ENCODE data around the gene AADACL4.

DNA sequence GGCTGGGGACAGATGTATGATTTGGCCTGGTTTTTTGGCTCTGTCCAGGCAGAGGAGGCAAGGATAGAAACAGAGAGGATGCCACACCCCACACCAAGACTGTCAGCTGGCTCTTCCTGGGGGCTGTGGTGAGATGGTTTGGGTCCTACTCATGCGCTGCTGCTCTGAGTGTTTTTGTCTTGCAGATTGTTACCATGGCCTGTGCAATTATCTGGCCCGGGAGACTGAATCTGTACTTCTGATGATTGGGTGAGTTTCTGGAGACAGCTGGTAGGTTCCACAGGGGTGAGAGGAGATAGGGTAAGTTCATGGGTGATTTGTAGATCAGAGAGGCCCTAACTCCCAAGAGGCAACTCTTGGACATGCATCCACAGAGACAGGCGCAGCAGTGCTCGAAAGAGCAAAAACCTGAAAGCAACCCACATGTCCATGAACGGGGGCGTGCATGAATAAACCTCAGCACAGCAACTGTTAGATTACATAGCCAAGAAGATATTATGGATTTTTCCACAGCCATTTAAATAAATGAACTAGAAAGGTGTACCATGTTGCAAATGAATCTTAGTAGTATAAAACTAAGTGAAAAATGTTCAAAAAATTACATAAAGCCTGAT is 17.8 kb downstream of the AADACL4 start:
- TF ChIP-seq POLR2AphosphoS5 (IDR thresholded peaks at IDR 0.05; ENCODE audit: low read depth, low read length) = no peak
- TF ChIP-seq CREB1 (IDR thresholded peaks at IDR 0.05) = no peak
- no peak for TF ChIP-seq RXRA (IDR thresholded peaks at IDR 0.05; ENCODE audit: insufficient read depth, low read depth, low read length)
- TF ChIP-seq CTCF (IDR thresholded peaks at IDR 0.05; ENCODE audit: control extremely low read depth in 1 of 3, insufficient read depth in 1 of 3, low read depth in 1 of 3, low read length in 3 of 3) = no peak
- TF ChIP-seq ASH2L (IDR thresholded peaks at IDR 0.05; ENCODE audit: low read length) = no peak
- no peak for TF ChIP-seq RAD21 (IDR thresholded peaks at IDR 0.05 in 1 of 2, conservative IDR thresholded peaks at IDR 0.05 in 1 of 2; ENCODE audit: low read depth in 2 of 2, low read length in 2 of 2)
- TF ChIP-seq TAF1 (IDR thresholded peaks at IDR 0.05; ENCODE audit: low read depth, low read length) = no peak
- no peak for TF ChIP-seq BCL11A (IDR thresholded peaks at IDR 0.05; ENCODE audit: low read depth in 2 of 2, low read length in 2 of 2)
- no peak for TF ChIP-seq USF2 (IDR thresholded peaks at IDR 0.05; ENCODE audit: low read length)
- no peak for TF ChIP-seq TEAD4 (IDR thresholded peaks at IDR 0.05; ENCODE audit: low read depth, low read length)
- no peak for TF ChIP-seq CBX5 (IDR thresholded peaks at IDR 0.05; ENCODE audit: low read depth, low read length)
- no peak for TF ChIP-seq SIN3A (conservative IDR thresholded peaks at IDR 0.05 in 1 of 2, IDR thresholded peaks at IDR 0.05 in 1 of 2; ENCODE audit: low read depth in 1 of 2, low read length in 2 of 2)
- TF ChIP-seq POLR2A (IDR thresholded peaks at IDR 0.05; ENCODE audit: control extremely low read depth in 1 of 2, low read depth in 2 of 2, low read length in 2 of 2) = no peak

Data from H1 (cell line).